ENCODE results near the gene KLRC1.
"Not testable (repeated sequence)": the region's sequence is repeated elsewhere in the genome, so short reads cannot be mapped to it uniquely, and the experiment has no call there.

The KLRC1 gene

DNA sequence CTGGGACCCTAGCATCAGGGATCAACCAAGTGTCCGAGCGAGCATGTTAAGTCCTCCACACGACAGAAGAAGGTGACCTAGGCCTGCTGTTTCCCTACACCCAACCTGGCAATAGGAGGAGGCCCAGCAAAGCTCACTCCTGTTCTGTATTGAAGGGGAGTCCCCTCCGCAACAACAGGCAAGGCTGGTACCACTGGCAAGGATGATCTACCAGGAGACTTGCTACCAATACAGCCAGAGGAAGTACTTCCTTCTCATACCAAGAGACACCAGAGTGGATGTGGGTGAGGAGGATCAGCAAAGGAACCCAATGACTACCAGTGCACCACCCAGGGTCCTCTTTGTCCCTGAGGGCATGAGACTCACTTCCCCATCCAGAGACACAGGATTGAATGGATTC is 4.9 kb downstream of the KLRC1 start:
- no peak for DNase-seq
- no peak overlapping the region for H3K4me3 Mint-ChIP-seq
- no peaks in the 10 kb centered on the region for H3K36me3 Mint-ChIP-seq (ENCODE audit: low read depth)
- TF ChIP-seq, protein P1, sequence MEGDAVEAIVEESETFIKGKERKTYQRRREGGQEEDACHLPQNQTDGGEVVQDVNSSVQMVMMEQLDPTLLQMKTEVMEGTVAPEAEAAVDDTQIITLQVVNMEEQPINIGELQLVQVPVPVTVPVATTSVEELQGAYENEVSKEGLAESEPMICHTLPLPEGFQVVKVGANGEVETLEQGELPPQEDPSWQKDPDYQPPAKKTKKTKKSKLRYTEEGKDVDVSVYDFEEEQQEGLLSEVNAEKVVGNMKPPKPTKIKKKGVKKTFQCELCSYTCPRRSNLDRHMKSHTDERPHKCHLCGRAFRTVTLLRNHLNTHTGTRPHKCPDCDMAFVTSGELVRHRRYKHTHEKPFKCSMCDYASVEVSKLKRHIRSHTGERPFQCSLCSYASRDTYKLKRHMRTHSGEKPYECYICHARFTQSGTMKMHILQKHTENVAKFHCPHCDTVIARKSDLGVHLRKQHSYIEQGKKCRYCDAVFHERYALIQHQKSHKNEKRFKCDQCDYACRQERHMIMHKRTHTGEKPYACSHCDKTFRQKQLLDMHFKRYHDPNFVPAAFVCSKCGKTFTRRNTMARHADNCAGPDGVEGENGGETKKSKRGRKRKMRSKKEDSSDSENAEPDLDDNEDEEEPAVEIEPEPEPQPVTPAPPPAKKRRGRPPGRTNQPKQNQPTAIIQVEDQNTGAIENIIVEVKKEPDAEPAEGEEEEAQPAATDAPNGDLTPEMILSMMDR (IDR thresholded peaks at IDR 0.05), result no peak
- H3K4me1 Mint-ChIP-seq, result no peaks in the 10 kb centered on the region
- no peak overlapping the region for H3K27ac Mint-ChIP-seq
- H3K9me3 Mint-ChIP-seq, result no peaks in the 10 kb centered on the region
- H3K27me3 Mint-ChIP-seq (ENCODE audit: low read depth, poor library complexity), result no peaks in the 10 kb centered on the region

DNA sequence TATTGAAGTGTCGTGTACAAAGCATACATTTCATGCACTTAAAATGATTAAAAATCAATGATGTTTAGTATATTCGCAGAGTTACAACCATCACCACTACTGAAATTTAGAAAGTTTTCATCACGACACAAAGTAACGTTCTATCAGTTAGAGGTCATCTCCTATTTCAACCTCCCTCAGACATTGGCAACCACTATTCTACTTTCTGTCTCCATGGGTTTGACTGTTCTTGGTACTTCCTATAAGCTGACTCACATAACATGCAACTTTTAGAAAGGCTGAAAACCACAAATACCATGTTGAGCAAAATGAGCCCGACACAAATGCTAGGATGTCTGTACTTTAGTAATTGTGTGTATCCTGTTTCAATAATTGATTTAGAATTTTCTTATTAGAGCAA is 7.1 kb downstream of the KLRC1 start:
- DNase-seq; H3K9me3 Mint-ChIP-seq; H3K27ac Mint-ChIP-seq; H3K4me3 Mint-ChIP-seq; H3K4me1 Mint-ChIP-seq; H3K27me3 Mint-ChIP-seq (ENCODE audit: low read depth, poor library complexity); H3K36me3 Mint-ChIP-seq (ENCODE audit: low read depth): not testable (repeated sequence)

DNA sequence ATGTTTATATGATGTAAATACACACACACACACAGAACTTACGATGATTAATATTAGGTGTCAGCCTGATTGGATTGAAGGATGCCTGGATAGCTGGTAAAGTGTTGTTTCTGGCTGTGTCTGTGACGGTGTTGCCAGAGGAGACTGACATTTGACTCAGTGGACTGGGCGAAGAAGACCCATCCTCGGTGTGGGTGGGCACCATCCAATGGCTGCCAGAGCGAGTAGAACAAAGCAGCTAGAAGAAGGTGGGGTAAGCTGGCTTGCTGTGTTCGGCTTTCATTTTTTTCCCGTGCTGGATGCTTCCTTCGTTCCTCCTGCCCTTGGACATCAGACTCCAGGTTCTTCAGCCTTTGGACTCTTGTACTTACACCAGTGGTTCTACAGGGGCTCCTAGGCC is 12.0 kb downstream of the KLRC1 start:
- not testable (repeated sequence) for H3K4me3 Mint-ChIP-seq; H3K27me3 Mint-ChIP-seq (ENCODE audit: low read depth, poor library complexity); H3K27ac Mint-ChIP-seq; DNase-seq; H3K9me3 Mint-ChIP-seq; H3K36me3 Mint-ChIP-seq (ENCODE audit: low read depth); H3K4me1 Mint-ChIP-seq

DNA sequence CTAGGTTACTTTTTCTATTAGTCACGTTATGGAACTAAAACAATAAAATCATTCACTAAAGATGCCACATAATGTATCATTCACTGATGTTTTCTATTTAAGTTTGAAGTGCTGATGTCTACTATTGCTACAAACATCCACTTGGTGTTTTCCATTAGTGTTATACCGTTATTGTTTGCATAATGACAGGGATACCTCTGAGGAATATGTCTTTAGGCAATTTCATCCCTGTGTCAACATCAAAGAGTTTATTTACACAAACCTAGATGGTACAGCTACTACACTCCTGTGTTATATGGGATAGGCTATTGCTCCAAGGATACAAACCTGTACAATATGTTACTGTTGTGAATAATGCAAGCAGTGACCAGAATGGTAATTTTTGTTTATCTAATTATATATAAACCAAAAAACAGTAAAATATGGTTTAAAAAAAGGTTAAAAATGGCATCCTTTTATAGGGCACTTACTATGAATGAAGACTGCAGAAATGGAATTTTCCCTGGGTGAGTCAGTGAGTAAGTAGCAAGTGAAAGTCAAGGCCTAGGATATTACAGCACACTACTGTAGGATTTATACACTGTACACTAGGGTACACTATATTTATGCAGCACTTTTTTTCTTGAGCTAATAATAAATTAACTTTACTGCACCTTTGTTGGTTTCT is 13.4 kb downstream of the KLRC1 start:
- H3K36me3 Mint-ChIP-seq (ENCODE audit: low read depth); H3K9me3 Mint-ChIP-seq; H3K4me3 Mint-ChIP-seq; H3K27me3 Mint-ChIP-seq (ENCODE audit: low read depth, poor library complexity); DNase-seq; H3K27ac Mint-ChIP-seq; H3K4me1 Mint-ChIP-seq: not testable (repeated sequence)

DNA sequence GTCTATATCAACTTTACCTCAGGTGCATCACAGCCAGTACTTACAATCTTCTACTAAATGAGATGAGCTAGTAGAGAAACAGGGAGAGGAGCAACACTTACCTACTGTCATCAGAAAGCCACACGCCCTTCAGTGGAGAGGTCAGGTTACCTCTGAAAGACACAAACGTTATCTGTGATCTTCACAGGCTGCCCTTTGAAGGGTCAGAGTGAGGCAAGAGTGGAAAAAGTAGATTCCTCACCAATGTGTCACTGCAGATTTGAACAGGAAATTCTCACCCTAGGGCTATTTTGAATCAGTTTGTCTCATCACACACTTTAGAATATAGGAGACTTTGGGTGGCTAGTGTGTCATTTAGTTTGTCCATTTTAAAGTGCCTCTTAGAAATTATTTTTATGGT is 15.6 kb downstream of the KLRC1 start:
- H3K4me1 Mint-ChIP-seq; H3K4me3 Mint-ChIP-seq; H3K36me3 Mint-ChIP-seq (ENCODE audit: low read depth); H3K27ac Mint-ChIP-seq; H3K27me3 Mint-ChIP-seq (ENCODE audit: low read depth, poor library complexity); DNase-seq; H3K9me3 Mint-ChIP-seq: not testable (repeated sequence)

DNA sequence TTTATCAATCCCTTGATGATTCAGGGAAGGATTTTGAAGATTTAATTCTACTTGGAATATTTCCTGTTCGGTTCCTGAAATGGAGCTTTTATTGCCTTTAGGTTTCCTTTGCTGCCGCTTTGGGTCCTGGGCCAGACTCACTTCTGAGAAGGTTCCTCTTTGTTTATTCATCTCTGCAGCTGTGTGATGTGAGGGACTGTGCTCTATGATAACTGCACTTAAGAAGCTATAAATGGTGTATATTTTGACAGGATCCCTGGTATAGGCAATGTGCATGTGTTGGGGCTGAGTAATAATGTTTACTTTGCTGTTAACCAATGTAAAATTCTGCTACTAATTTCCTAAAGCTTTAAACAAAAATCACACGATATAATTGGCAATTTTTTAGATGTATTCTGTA is 17.4 kb downstream of the KLRC1 start, which contains the start of gene KLRC2:
Gene KLRC2, minus strand, starts transcription at position 195 of the 400 bp plus-strand sequence. Its CDS starts 24 bp downstream, at position 171.
- H3K4me3 Mint-ChIP-seq; H3K4me1 Mint-ChIP-seq; DNase-seq; H3K27ac Mint-ChIP-seq; H3K9me3 Mint-ChIP-seq; H3K36me3 Mint-ChIP-seq (ENCODE audit: low read depth); H3K27me3 Mint-ChIP-seq (ENCODE audit: low read depth, poor library complexity): not testable (repeated sequence)

DNA sequence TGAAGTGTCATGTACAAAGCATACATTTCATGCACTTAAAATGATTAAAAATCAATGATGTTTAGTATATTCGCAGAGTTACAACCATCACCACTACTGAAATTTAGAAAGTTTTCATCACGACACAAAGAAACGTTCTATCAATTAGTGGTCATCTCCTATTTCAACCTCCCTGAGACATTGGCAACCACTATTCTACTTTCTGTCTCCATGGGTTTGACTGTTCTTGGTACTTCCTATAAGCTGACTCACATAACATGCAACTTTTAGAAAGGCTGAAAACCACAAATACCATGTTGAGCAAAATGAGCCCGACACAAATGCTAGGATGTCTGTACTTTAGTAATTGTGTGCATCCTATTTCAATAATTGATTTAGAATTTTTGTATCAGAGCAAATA is 22.6 kb downstream of the KLRC1 start:
- not testable (repeated sequence) for H3K9me3 Mint-ChIP-seq; H3K27ac Mint-ChIP-seq; H3K36me3 Mint-ChIP-seq (ENCODE audit: low read depth); H3K27me3 Mint-ChIP-seq (ENCODE audit: low read depth, poor library complexity); H3K4me3 Mint-ChIP-seq; DNase-seq; H3K4me1 Mint-ChIP-seq

DNA sequence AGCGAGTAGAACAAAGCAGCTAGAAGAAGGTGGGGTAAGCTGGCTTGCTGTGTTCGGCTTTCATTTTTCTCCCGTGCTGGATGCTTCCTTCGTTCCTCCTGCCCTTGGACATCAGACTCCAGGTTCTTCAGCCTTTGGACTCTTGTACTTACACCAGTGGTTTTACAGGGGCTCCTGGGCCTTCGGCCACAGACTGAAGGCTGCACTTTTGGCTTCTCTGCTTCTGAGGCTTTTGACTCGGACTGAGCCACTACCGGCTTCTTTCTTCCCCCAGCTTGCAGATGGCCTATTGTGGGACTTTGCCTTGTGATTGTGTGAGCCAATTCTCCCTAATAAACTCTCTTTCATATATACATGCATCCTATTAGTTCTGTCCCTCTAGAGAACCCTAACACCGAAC is 27.2 kb downstream of the KLRC1 start:
- not testable (repeated sequence) for H3K4me3 Mint-ChIP-seq, H3K27ac Mint-ChIP-seq

DNA sequence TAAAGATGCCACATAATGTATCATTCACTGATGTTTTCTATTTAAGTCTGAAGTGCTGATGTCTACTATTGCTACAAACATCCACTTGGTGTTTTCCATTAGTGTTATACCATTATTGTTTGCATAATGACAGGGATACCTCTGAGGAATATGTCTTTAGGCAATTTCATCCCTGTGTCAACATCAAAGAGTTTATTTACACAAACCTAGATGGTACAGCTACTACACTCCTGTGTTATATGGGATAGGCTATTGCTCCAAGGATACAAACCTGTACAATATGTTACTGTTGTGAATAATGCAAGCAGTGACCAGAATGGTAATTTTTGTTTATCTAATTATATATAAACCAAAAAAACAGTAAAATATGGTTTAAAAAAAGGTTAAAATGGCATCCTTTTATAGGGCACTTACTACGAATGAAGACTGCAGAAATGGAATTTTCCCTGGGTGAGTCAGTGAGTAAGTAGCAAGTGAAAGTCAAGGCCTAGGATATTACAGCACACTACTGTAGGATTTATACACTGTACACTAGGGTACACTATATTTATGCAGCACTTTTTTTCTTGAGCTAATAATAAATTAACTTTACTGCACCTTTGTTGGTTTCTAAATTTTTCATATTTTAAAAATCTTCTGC is 28.8 kb downstream of the KLRC1 start:
- not testable (repeated sequence) for H3K27ac Mint-ChIP-seq; H3K4me3 Mint-ChIP-seq; H3K27me3 Mint-ChIP-seq (ENCODE audit: low read depth, poor library complexity); H3K4me1 Mint-ChIP-seq; H3K36me3 Mint-ChIP-seq (ENCODE audit: low read depth); H3K9me3 Mint-ChIP-seq; DNase-seq

More for the DNA sequence above, 27.2 kb downstream of the KLRC1 start:
- H3K27me3 Mint-ChIP-seq (ENCODE audit: low read depth, poor library complexity); H3K36me3 Mint-ChIP-seq (ENCODE audit: low read depth); DNase-seq; H3K4me1 Mint-ChIP-seq; H3K9me3 Mint-ChIP-seq: not testable (repeated sequence)

DNA sequence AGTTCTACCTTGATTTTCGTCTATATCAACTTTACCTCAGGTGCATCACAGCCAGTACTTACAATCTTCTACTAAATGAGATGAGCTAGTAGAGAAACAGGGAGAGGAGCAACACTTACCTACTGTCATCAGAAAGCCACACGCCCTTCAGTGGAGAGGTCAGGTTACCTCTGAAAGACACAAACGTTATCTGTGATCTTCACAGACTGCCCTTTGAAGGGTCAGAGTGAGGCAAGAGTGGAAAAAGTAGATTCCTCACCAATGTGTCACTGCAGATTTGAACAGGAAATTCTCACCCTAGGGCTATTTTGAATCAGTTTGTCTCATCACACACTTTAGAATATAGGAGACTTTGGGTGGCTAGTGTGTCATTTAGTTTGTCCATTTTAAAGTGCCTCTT is 31.0 kb downstream of the KLRC1 start:
- H3K27me3 Mint-ChIP-seq (ENCODE audit: low read depth, poor library complexity); DNase-seq; H3K4me1 Mint-ChIP-seq; H3K27ac Mint-ChIP-seq; H3K36me3 Mint-ChIP-seq (ENCODE audit: low read depth); H3K9me3 Mint-ChIP-seq; H3K4me3 Mint-ChIP-seq: not testable (repeated sequence)

DNA sequence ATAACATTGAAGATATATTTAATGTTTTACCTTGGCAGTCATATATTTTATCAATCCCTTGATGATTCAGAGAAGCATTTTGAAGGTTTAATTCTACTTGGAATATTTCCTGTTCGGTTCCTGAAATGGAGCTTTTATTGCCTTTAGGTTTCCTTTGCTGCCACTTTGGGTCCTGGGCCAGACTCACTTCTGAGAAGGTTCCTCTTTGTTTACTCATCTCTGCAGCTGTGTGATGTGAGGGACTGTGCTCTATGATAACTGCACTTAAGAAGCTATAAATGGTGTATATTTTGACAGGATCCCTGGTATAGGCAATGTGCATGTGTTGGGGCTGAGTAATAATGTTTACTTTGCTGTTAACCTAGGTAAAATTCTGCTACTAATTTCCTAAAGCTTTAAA is 32.8 kb downstream of the KLRC1 start, which contains the start of gene KLRC3:
Gene KLRC3, minus strand, starts transcription at position 262 of the 400 bp plus-strand sequence. Its CDS starts 45 bp downstream, at position 217.
- not testable (repeated sequence) for H3K4me3 Mint-ChIP-seq; H3K27me3 Mint-ChIP-seq (ENCODE audit: low read depth, poor library complexity)

More for the DNA sequence above, 32.8 kb downstream of the KLRC1 start, which contains the start of gene KLRC3:
- DNase-seq; H3K4me1 Mint-ChIP-seq; H3K27ac Mint-ChIP-seq; H3K9me3 Mint-ChIP-seq; H3K36me3 Mint-ChIP-seq (ENCODE audit: low read depth): not testable (repeated sequence)

Measured in nephron progenitor cell (in vitro differentiated cells).